CD14-positive monocyte (primary cell): ENCODE results near the gene CCL14. TPM values are rescaled to one million over a fixed set of nuclear protein-coding genes. Genes with fewer than 3 reads are reported as not detected.

Source experiments
- DNase-seq, 3 donors: peaks; one replicate each; pipeline ENCODE4 v3.0.0-alpha.2; 2011 to 2022
- H2AFZ ChIP-seq: 2 replicates; pipeline ENCODE4 v1.6.0; 2012; ENCODE audit warnings: mild to moderate bottlenecking, low read depth, low read length, inconsistent platforms; ENCODE audit not compliant: insufficient read depth, poor library complexity, severe bottlenecking
- H3K27ac ChIP-seq, 2 donors: 1 replicate in 1 of 2; 2 replicates in 1 of 2; pipeline ENCODE4 v1.5.1; 2012 to 2013; ENCODE audit warnings: low read length in 2 of 2, control low read depth in 1 of 2, inconsistent platforms in 1 of 2, low read depth in 1 of 2, mild to moderate bottlenecking in 1 of 2
- H3K27me3 ChIP-seq, 2 donors: one replicate each; pipeline versions ENCODE4 v1.6.0 to v1.6.1; 2011 to 2013; ENCODE audit warnings: low read length in 2 of 2; ENCODE audit not compliant: control insufficient read depth in 2 of 2, insufficient read depth in 2 of 2
- H3K36me3 ChIP-seq, 2 donors: replicated peaks in 1 of 2; 1 replicate in 1 of 2; 2 replicates in 1 of 2; pipeline versions ENCODE4 v1.5.1 to v1.6.1; 2012 to 2013; ENCODE audit warnings: low read length in 2 of 2, control low read depth in 1 of 2, inconsistent platforms in 1 of 2, mild to moderate bottlenecking in 1 of 2; ENCODE audit not compliant: insufficient read depth in 2 of 2, control insufficient read depth in 1 of 2
- H3K4me1 ChIP-seq, 2 donors: 1 replicate in 1 of 2; 2 replicates in 1 of 2; pipeline versions ENCODE4 v1.5.1 to v1.6.1; 2012 to 2013; ENCODE audit warnings: low read length in 2 of 2, control low read depth in 1 of 2, inconsistent platforms in 1 of 2, mild to moderate bottlenecking in 1 of 2, moderate library complexity in 1 of 2; ENCODE audit not compliant: insufficient read depth in 2 of 2, control insufficient read depth in 1 of 2
- H3K4me2 ChIP-seq: replicated peaks from 2 replicates; pipeline ENCODE3; 2012; ENCODE audit warnings: low read length, moderate library complexity, mild to moderate bottlenecking; ENCODE audit not compliant: poor library complexity, severe bottlenecking; ENCODE audit errors: extremely low read depth
- H3K4me3 ChIP-seq, 3 experiments: fragments of 200-600 bp in 1 of 3; sonication (generic) in 1 of 3; replicated peaks in 1 of 3; 1 replicate in 2 of 3; 2 replicates in 1 of 3; pipeline ENCODE4 v1.5.1; 2011 to 2013; ENCODE audit warnings: low read length in 3 of 3, mild to moderate bottlenecking in 3 of 3, control low read depth in 2 of 3, low read depth in 2 of 3, inconsistent platforms in 1 of 3, moderate library complexity in 1 of 3
- H3K79me2 ChIP-seq: 2 replicates; pipeline ENCODE4 v1.6.0; 2012; ENCODE audit warnings: mild to moderate bottlenecking, control low read depth, inconsistent platforms, low read length, moderate library complexity; ENCODE audit not compliant: insufficient read depth
- H3K9ac ChIP-seq: 2 replicates; pipeline ENCODE4 v1.6.0; 2017; ENCODE audit warnings: low read length, mild to moderate bottlenecking; ENCODE audit not compliant: insufficient read depth, poor library complexity, severe bottlenecking
- H3K9me3 ChIP-seq, 2 donors: replicated peaks in 1 of 2; 1 replicate in 1 of 2; 2 replicates in 1 of 2; pipeline versions ENCODE4 v1.5.1 to v1.6.1; 2012 to 2013; ENCODE audit warnings: low read length in 2 of 2, control low read depth in 1 of 2; ENCODE audit not compliant: control insufficient read depth in 1 of 2, insufficient read depth in 1 of 2
- H4K20me1 ChIP-seq: 2 replicates; pipeline ENCODE4 v1.6.0; 2012; ENCODE audit warnings: mild to moderate bottlenecking, low read length, control low read depth, moderate library complexity; ENCODE audit not compliant: insufficient read depth
- H3K27ac Mint-ChIP-seq, 7 donors: one replicate each; pipeline ENCODE4 v1.8.0; 2020; ENCODE audit warnings: mild to moderate bottlenecking in 7 of 7, mixed read lengths in 7 of 7, moderate library complexity in 6 of 7, inconsistent platforms in 2 of 7
- H3K27me3 Mint-ChIP-seq, 3 donors: one replicate each; pipeline ENCODE4 v1.8.0; 2021 to 2022; ENCODE audit warnings: low read depth in 3 of 3, mild to moderate bottlenecking in 3 of 3, mixed read lengths in 3 of 3, moderate library complexity in 3 of 3, inconsistent platforms in 1 of 3
- H3K36me3 Mint-ChIP-seq, 2 donors: one replicate each; pipeline ENCODE4 v1.8.0; 2020; ENCODE audit warnings: mixed read lengths in 2 of 2, inconsistent platforms in 1 of 2, mild to moderate bottlenecking in 1 of 2
- H3K4me1 Mint-ChIP-seq: one replicate; pipeline ENCODE4 v1.8.0; 2020; ENCODE audit warnings: mild to moderate bottlenecking, mixed read lengths
- H3K4me3 Mint-ChIP-seq, 2 donors: one replicate each; pipeline ENCODE4 v1.8.0; 2020; ENCODE audit warnings: mild to moderate bottlenecking in 2 of 2, mixed read lengths in 2 of 2, moderate library complexity in 1 of 2
- H3K9me3 Mint-ChIP-seq, 7 donors: one replicate each; pipeline ENCODE4 v1.8.0; 2020 to 2022; ENCODE audit warnings: mixed read lengths in 7 of 7, mild to moderate bottlenecking in 6 of 7, moderate library complexity in 6 of 7, inconsistent platforms in 2 of 7
- WGBS: methylation state at CpG from one replicate; pipeline ENCODE4 v1.1.5; 2013; ENCODE audit warnings: missing lambda C conversion rate; ENCODE audit not compliant: insufficient coverage; 5-methylcytosine and 5-hydroxymethylcytosine counted together
- intact Hi-C, 2 donors: fragments of 100-400 bp; cut with micrococcal nuclease; formaldehyde crosslinking; loops; one replicate each; pipeline versions ENCODE4 v1.15.0 to v1.15.1; 2023
- polyA plus RNA-seq, 3 donors: library from polyadenylated mRNA; depleted of rRNA in 1 of 3; unstranded in 2 of 3; stranded (reverse) in 1 of 3; fragments of 300-500 nt in 2 of 3; fragments of >200 nt in 1 of 3; fragmentation: Illumina TruSeq in 2 of 3; gene quantifications; 1 replicate in 2 of 3; 2 replicates in 1 of 3; pipeline ENCODE4 v1.2.3, GENCODE V29; 2012 to 2021
- TF ChIP-seq, protein P1 (sequence below): fragments of 200-600 bp; IDR thresholded peaks from one replicate; pipeline ENCODE4 v1.8.0; 2022; ENCODE audit warnings: antibody characterized with exemption, mild to moderate bottlenecking

Gene CCL14
- polyA plus RNA-seq, 3 donors: not detected

DNA sequence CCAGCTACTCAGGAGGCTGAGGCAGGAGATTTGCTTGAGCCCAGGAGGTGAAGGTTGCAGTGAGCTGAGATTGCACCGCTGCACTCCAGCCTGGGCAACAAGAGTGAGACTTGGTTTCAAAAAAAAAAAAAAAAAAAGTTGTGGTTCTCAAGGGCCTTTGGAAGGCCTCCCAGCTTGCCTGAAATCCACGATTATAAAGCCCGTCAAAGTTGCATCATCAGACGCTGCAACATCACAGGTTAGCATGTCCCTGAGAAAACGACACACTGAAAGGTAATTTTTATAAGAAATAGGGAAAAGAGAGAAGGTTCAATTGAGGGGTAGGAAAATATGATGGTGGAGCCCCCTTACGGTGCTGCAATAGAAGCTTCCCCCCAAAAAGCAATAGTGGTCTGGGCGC, 38.4 kb downstream of the CCL14 start:
- Histone ChIP-seq H3K9me3 (no peaks in the 10 kb centered on the region), H3K36me3 (no peaks in the 10 kb centered on the region), H3K27ac (no peak overlapping the region), H2AFZ (no peak overlapping the region), H3K4me3 (no peak overlapping the region), H3K4me2 (no peak overlapping the region), H3K79me2 (no peaks in the 10 kb centered on the region), H3K27me3 (no peaks in the 10 kb centered on the region), H3K4me1 (no peaks in the 10 kb centered on the region), H3K9ac (no peak overlapping the region), H4K20me1 (no peaks in the 10 kb centered on the region)
- no peak for DNase-seq
- 85% methylated on average over 6 of the region's 7 CpGs for WGBS
- no peaks in the 10 kb centered on the region for H3K36me3 Mint-ChIP-seq
- H3K27ac Mint-ChIP-seq: no peak overlapping the region
- H3K9me3 Mint-ChIP-seq: no peaks in the 10 kb centered on the region
- no peaks in the 10 kb centered on the region for H3K4me1 Mint-ChIP-seq
- intact Hi-C loops: no loop called here
- peaks cover under 1 to 1% (median 1%) of the 10 kb centered on the region in 3 donors for H3K27me3 Mint-ChIP-seq
- H3K4me3 Mint-ChIP-seq: no peak overlapping the region
- TF ChIP-seq, protein P1, sequence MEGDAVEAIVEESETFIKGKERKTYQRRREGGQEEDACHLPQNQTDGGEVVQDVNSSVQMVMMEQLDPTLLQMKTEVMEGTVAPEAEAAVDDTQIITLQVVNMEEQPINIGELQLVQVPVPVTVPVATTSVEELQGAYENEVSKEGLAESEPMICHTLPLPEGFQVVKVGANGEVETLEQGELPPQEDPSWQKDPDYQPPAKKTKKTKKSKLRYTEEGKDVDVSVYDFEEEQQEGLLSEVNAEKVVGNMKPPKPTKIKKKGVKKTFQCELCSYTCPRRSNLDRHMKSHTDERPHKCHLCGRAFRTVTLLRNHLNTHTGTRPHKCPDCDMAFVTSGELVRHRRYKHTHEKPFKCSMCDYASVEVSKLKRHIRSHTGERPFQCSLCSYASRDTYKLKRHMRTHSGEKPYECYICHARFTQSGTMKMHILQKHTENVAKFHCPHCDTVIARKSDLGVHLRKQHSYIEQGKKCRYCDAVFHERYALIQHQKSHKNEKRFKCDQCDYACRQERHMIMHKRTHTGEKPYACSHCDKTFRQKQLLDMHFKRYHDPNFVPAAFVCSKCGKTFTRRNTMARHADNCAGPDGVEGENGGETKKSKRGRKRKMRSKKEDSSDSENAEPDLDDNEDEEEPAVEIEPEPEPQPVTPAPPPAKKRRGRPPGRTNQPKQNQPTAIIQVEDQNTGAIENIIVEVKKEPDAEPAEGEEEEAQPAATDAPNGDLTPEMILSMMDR: no peak

DNA sequence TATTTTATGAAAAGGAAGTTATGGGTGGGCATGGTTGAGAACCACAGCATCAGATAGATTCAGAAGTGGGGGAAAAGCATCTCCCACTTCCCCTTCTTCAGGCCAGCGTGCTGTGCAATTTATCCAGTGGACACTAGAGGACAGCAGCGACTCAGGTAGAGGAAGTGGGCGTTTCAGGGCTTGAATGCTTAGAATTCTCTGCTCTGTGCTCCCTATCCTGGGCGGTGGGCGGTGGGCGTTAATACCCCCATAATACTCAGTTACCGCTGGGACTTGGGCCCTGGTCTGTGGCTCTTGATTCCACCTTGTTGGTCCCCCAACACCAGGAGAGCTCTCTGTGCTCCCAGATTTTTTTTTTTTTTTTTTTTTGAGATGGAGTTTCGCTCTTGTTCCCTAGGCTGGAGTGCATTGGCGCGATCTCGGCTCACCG, 39.4 kb downstream of the CCL14 start:
- DNase-seq: peak; percentile 34 to 62 (median 50)
- Histone ChIP-seq H3K4me1 (no peaks in the 10 kb centered on the region), H3K36me3 (no peaks in the 10 kb centered on the region), H3K79me2 (no peaks in the 10 kb centered on the region), H3K4me3 (no peak overlapping the region), H2AFZ (no peak overlapping the region), H3K4me2 (peak overlapping the region; percentile 29), H3K9me3 (no peaks in the 10 kb centered on the region), H3K9ac (no peak overlapping the region), H4K20me1 (no peaks in the 10 kb centered on the region), H3K27ac (no peak overlapping the region), H3K27me3 (no peaks in the 10 kb centered on the region)
- intact Hi-C loops: no loop called here
- TF ChIP-seq, protein P1: peak; percentile 92
- no peaks in the 10 kb centered on the region for H3K36me3 Mint-ChIP-seq
- no peak overlapping the region for H3K4me3 Mint-ChIP-seq
- H3K27ac Mint-ChIP-seq: no peak overlapping the region
- peaks cover 1 to 3% (median 1%) of the 10 kb centered on the region in 3 donors for H3K27me3 Mint-ChIP-seq
- no peaks in the 10 kb centered on the region for H3K4me1 Mint-ChIP-seq
- 88% methylated on average over 3 of the region's 12 CpGs for WGBS
- no peaks in the 10 kb centered on the region for H3K9me3 Mint-ChIP-seq
